Measurements from ENCODE around the gene BDH1. TPM values are rescaled to one million over a fixed set of nuclear protein-coding genes. Genes with fewer than 3 reads are reported as not detected.

The BDH1 gene
- total RNA-seq, 1 experiment from 2014 or later: 71.2 TPM

- no peak for DNase-seq (ENCODE audit: low spot score)
These were observed 6.4 kb downstream of the BDH1 start for GRCh38 chr3:197549261-197549885.

GRCh38 chr3:197547306-197548011 is 8.3 kb downstream of the BDH1 start:
- DNase-seq (ENCODE audit: low spot score): peak; percentile 46

- DNase-seq (ENCODE audit: low spot score): no peak
These were observed 9.3 kb downstream of the BDH1 start for GRCh38 chr3:197546307-197547085.

- no peak for DNase-seq (ENCODE audit: low spot score)
These were observed 10.2 kb downstream of the BDH1 start for GRCh38 chr3:197545571-197545970.

GRCh38 chr3:197545101-197545500 is 10.7 kb downstream of the BDH1 start:
- DNase-seq (ENCODE audit: low spot score): no peak

- DNase-seq (ENCODE audit: low spot score): no peak
These were observed 12.9 kb downstream of the BDH1 start for GRCh38 chr3:197542741-197543454.

GRCh38 chr3:197541756-197542539 is 13.8 kb downstream of the BDH1 start:
- no peak for DNase-seq (ENCODE audit: low spot score)

- peak; percentile 74 for DNase-seq (ENCODE audit: low spot score)
These were observed 14.8 kb downstream of the BDH1 start for GRCh38 chr3:197540961-197541377.

GRCh38 chr3:197539651-197540051 is 16.1 kb downstream of the BDH1 start:
- DNase-seq (ENCODE audit: low spot score): peak; percentile 86

GRCh38 chr3:197533927-197534725 is 21.6 kb downstream of the BDH1 start:
- no peak for DNase-seq (ENCODE audit: low spot score)

- no peak for DNase-seq (ENCODE audit: low spot score)
These were observed 22.4 kb downstream of the BDH1 start for GRCh38 chr3:197533396-197533795.

GRCh38 chr3:197532388-197532787 is 23.4 kb downstream of the BDH1 start:
- DNase-seq (ENCODE audit: low spot score): no peak

GRCh38 chr3:197528190-197528589 is 27.6 kb downstream of the BDH1 start:
- no peak for DNase-seq (ENCODE audit: low spot score)

GRCh38 chr3:197527569-197527968 is 28.2 kb downstream of the BDH1 start:
- DNase-seq (ENCODE audit: low spot score): no peak

GRCh38 chr3:197525706-197526105 is 30.1 kb downstream of the BDH1 start:
- no peak for DNase-seq (ENCODE audit: low spot score)

GRCh38 chr3:197524128-197524527 is 31.6 kb downstream of the BDH1 start:
- DNase-seq (ENCODE audit: low spot score): no peak

- DNase-seq (ENCODE audit: low spot score): no peak
These were observed 32.2 kb downstream of the BDH1 start for GRCh38 chr3:197523526-197523925.

GRCh38 chr3:197522881-197523441 is 32.8 kb downstream of the BDH1 start:
- DNase-seq (ENCODE audit: low spot score): no peak

- peak; percentile 43 for DNase-seq (ENCODE audit: low spot score)
These were observed 33.5 kb downstream of the BDH1 start for GRCh38 chr3:197522183-197522715.
